ENCODE measurements around the gene UROC1.

UROC1 gene

GRCh38 chr3:126512916-126513650 is 4.5 kb downstream of the UROC1 start:
- no CpG with 5 or more reads among the region's 12 CpGs for WGBS (ENCODE audit: insufficient coverage, insufficient read length)
- no peak overlapping the region for H3K27ac ChIP-seq (ENCODE audit: low read length)
- no peak for DNase-seq (ENCODE audit: low read depth, low spot score)
- H3K9me3 ChIP-seq (ENCODE audit: control insufficient read depth, insufficient read depth, low read length): no peaks in the 10 kb centered on the region
- H3K4me1 ChIP-seq (ENCODE audit: control insufficient read depth, insufficient read depth, low read length): no peaks in the 10 kb centered on the region
- no peaks in the 10 kb centered on the region for H3K27me3 ChIP-seq (ENCODE audit: control insufficient read depth, insufficient read depth, low read length)
- no peaks in the 10 kb centered on the region for H3K36me3 ChIP-seq (ENCODE audit: control insufficient read depth, insufficient read depth, low read length)
- no peak overlapping the region for H3K4me3 ChIP-seq (ENCODE audit: low read length)

- Histone ChIP-seq H3K36me3 (ENCODE audit: control insufficient read depth, insufficient read depth, low read length) (no peaks in the 10 kb centered on the region), H3K27me3 (ENCODE audit: control insufficient read depth, insufficient read depth, low read length) (no peaks in the 10 kb centered on the region), H3K27ac (ENCODE audit: low read length) (no peak overlapping the region), H3K9me3 (ENCODE audit: control insufficient read depth, insufficient read depth, low read length) (no peaks in the 10 kb centered on the region), H3K4me1 (ENCODE audit: control insufficient read depth, insufficient read depth, low read length) (no peaks in the 10 kb centered on the region), H3K4me3 (ENCODE audit: low read length) (no peak overlapping the region)
- no peak for DNase-seq (ENCODE audit: low read depth, low spot score)
- no CpG with 5 or more reads among the region's 7 CpGs for WGBS (ENCODE audit: insufficient coverage, insufficient read length)
These were observed 5.5 kb downstream of the UROC1 start for GRCh38 chr3:126512026-126512425.

- Histone ChIP-seq H3K27me3 (ENCODE audit: control insufficient read depth, insufficient read depth, low read length) (no peaks in the 10 kb centered on the region), H3K27ac (ENCODE audit: low read length) (no peak overlapping the region), H3K9me3 (ENCODE audit: control insufficient read depth, insufficient read depth, low read length) (no peaks in the 10 kb centered on the region), H3K36me3 (ENCODE audit: control insufficient read depth, insufficient read depth, low read length) (no peaks in the 10 kb centered on the region), H3K4me3 (ENCODE audit: low read length) (no peak overlapping the region), H3K4me1 (ENCODE audit: control insufficient read depth, insufficient read depth, low read length) (no peaks in the 10 kb centered on the region)
- no peak for DNase-seq (ENCODE audit: low read depth, low spot score)
- 100% methylated on average over 1 of the region's 7 CpGs for WGBS (ENCODE audit: insufficient coverage, insufficient read length)
These were observed 6.3 kb downstream of the UROC1 start for GRCh38 chr3:126511291-126511690.

- no peaks in the 10 kb centered on the region for H3K36me3 ChIP-seq (ENCODE audit: control insufficient read depth, insufficient read depth, low read length)
- no peaks in the 10 kb centered on the region for H3K4me1 ChIP-seq (ENCODE audit: control insufficient read depth, insufficient read depth, low read length)
- no peaks in the 10 kb centered on the region for H3K9me3 ChIP-seq (ENCODE audit: control insufficient read depth, insufficient read depth, low read length)
- WGBS (ENCODE audit: insufficient coverage, insufficient read length): no CpG with 5 or more reads among the region's 22 CpGs
- H3K4me3 ChIP-seq (ENCODE audit: low read length): no peak overlapping the region
- H3K27ac ChIP-seq (ENCODE audit: low read length): no peak overlapping the region
- no peaks in the 10 kb centered on the region for H3K27me3 ChIP-seq (ENCODE audit: control insufficient read depth, insufficient read depth, low read length)
- DNase-seq (ENCODE audit: low read depth, low spot score): no peak
These were observed 7.2 kb downstream of the UROC1 start for GRCh38 chr3:126510308-126510910.

GRCh38 chr3:126509597-126510307 is 7.8 kb downstream of the UROC1 start:
- no peaks in the 10 kb centered on the region for H3K36me3 ChIP-seq (ENCODE audit: control insufficient read depth, insufficient read depth, low read length)
- H3K4me1 ChIP-seq (ENCODE audit: control insufficient read depth, insufficient read depth, low read length): no peaks in the 10 kb centered on the region
- H3K4me3 ChIP-seq (ENCODE audit: low read length): no peak overlapping the region
- WGBS (ENCODE audit: insufficient coverage, insufficient read length): no CpG with 5 or more reads among the region's 18 CpGs
- DNase-seq (ENCODE audit: low read depth, low spot score): no peak
- no peak overlapping the region for H3K27ac ChIP-seq (ENCODE audit: low read length)
- H3K9me3 ChIP-seq (ENCODE audit: control insufficient read depth, insufficient read depth, low read length): no peaks in the 10 kb centered on the region
- H3K27me3 ChIP-seq (ENCODE audit: control insufficient read depth, insufficient read depth, low read length): no peaks in the 10 kb centered on the region

- H3K27me3 ChIP-seq (ENCODE audit: control insufficient read depth, insufficient read depth, low read length): no peaks in the 10 kb centered on the region
- no CpG with 5 or more reads among the region's 4 CpGs for WGBS (ENCODE audit: insufficient coverage, insufficient read length)
- H3K9me3 ChIP-seq (ENCODE audit: control insufficient read depth, insufficient read depth, low read length): no peaks in the 10 kb centered on the region
- H3K4me3 ChIP-seq (ENCODE audit: low read length): no peak overlapping the region
- no peaks in the 10 kb centered on the region for H3K36me3 ChIP-seq (ENCODE audit: control insufficient read depth, insufficient read depth, low read length)
- H3K27ac ChIP-seq (ENCODE audit: low read length): no peak overlapping the region
- no peak for DNase-seq (ENCODE audit: low read depth, low spot score)
- no peaks in the 10 kb centered on the region for H3K4me1 ChIP-seq (ENCODE audit: control insufficient read depth, insufficient read depth, low read length)
These were observed 9.0 kb downstream of the UROC1 start for GRCh38 chr3:126508564-126508964.

GRCh38 chr3:126507886-126508285 is 9.7 kb downstream of the UROC1 start:
- H3K9me3 ChIP-seq (ENCODE audit: control insufficient read depth, insufficient read depth, low read length): no peaks in the 10 kb centered on the region
- WGBS (ENCODE audit: insufficient coverage, insufficient read length): no CpG with 5 or more reads among the region's 9 CpGs
- no peak overlapping the region for H3K27ac ChIP-seq (ENCODE audit: low read length)
- no peaks in the 10 kb centered on the region for H3K36me3 ChIP-seq (ENCODE audit: control insufficient read depth, insufficient read depth, low read length)
- no peaks in the 10 kb centered on the region for H3K27me3 ChIP-seq (ENCODE audit: control insufficient read depth, insufficient read depth, low read length)
- DNase-seq (ENCODE audit: low read depth, low spot score): no peak
- no peak overlapping the region for H3K4me3 ChIP-seq (ENCODE audit: low read length)
- H3K4me1 ChIP-seq (ENCODE audit: control insufficient read depth, insufficient read depth, low read length): no peaks in the 10 kb centered on the region

- Histone ChIP-seq H3K36me3 (ENCODE audit: control insufficient read depth, insufficient read depth, low read length) (no peaks in the 10 kb centered on the region), H3K9me3 (ENCODE audit: control insufficient read depth, insufficient read depth, low read length) (no peaks in the 10 kb centered on the region), H3K4me3 (ENCODE audit: low read length) (no peak overlapping the region), H3K27ac (ENCODE audit: low read length) (no peak overlapping the region), H3K27me3 (ENCODE audit: control insufficient read depth, insufficient read depth, low read length) (no peaks in the 10 kb centered on the region), H3K4me1 (ENCODE audit: control insufficient read depth, insufficient read depth, low read length) (peaks cover 15% of the 10 kb centered on the region)
- DNase-seq (ENCODE audit: low read depth, low spot score): no peak
- WGBS (ENCODE audit: insufficient coverage, insufficient read length): no CpG with 5 or more reads among the region's 10 CpGs
These were observed 13.9 kb downstream of the UROC1 start for GRCh38 chr3:126503701-126504100.

GRCh38 chr3:126502656-126503055 is 14.9 kb downstream of the UROC1 start:
- H3K9me3 ChIP-seq (ENCODE audit: control insufficient read depth, insufficient read depth, low read length): no peaks in the 10 kb centered on the region
- WGBS (ENCODE audit: insufficient coverage, insufficient read length): no CpG with 5 or more reads among the region's 1 CpG

GRCh38 chr3:126501736-126502135 is 15.8 kb downstream of the UROC1 start:
- DNase-seq (ENCODE audit: low read depth, low spot score): no peak
- no CpG with 5 or more reads among the region's 7 CpGs for WGBS (ENCODE audit: insufficient coverage, insufficient read length)
- Histone ChIP-seq H3K36me3 (ENCODE audit: control insufficient read depth, insufficient read depth, low read length) (no peaks in the 10 kb centered on the region), H3K27me3 (ENCODE audit: control insufficient read depth, insufficient read depth, low read length) (no peaks in the 10 kb centered on the region), H3K4me1 (ENCODE audit: control insufficient read depth, insufficient read depth, low read length) (peaks cover 18% of the 10 kb centered on the region), H3K4me3 (ENCODE audit: low read length) (no peak overlapping the region), H3K27ac (ENCODE audit: low read length) (no peak overlapping the region), H3K9me3 (ENCODE audit: control insufficient read depth, insufficient read depth, low read length) (no peaks in the 10 kb centered on the region)

More at GRCh38 chr3:126502656-126503055, 14.9 kb downstream of the UROC1 start:
- Histone ChIP-seq H3K36me3 (ENCODE audit: control insufficient read depth, insufficient read depth, low read length) (no peaks in the 10 kb centered on the region), H3K4me1 (ENCODE audit: control insufficient read depth, insufficient read depth, low read length) (peaks cover 18% of the 10 kb centered on the region), H3K27me3 (ENCODE audit: control insufficient read depth, insufficient read depth, low read length) (no peaks in the 10 kb centered on the region), H3K4me3 (ENCODE audit: low read length) (no peak overlapping the region), H3K27ac (ENCODE audit: low read length) (no peak overlapping the region)
- no peak for DNase-seq (ENCODE audit: low read depth, low spot score)

Measured in iPS DF 6.9 (cell line).